K562 (cell line): ENCODE results near the gene RNF20. TPM values are rescaled to one million over a fixed set of nuclear protein-coding genes. Genes with fewer than 3 reads are reported as not detected.

Experiments used
- ATAC-seq: fragments of 200-7000 bp; cut with Tn5 transposase; 3 replicates; pipeline ENCODE4 v1.9.1; 2020; ENCODE audit warnings: moderate library complexity
- BruUV-seq: library from RNA; stranded (reverse); fragments of 400-500 nt; replicated peaks from 2 replicates; lab custom pipeline; 2021; lab: Mats Ljungman, UMichigan
- CTCF ChIA-PET: fragments of 300-600 bp; formaldehyde crosslinking; extraction: SDS; loops from one replicate; lab custom pipeline; 2021; ENCODE audit warnings: low intra/inter-chr PET ratio; lab: Yijun Ruan, JAX
- POLR2A ChIA-PET: fragments of 300-600, 350-650 bp; sonication (Branson Sonifier 250); formaldehyde crosslinking; extraction: SDS; loops from one replicate; lab custom pipeline; 2021; ENCODE audit warnings: antibody characterized with exemption, inconsistent platforms; lab: Yijun Ruan, JAX
- DNase-seq, 4 experiments: peaks; one replicate each; pipeline versions ENCODE4 v3.0.0 to v3.0.0-alpha.2; 2011 to 2018; ENCODE audit warnings: low spot score in 3 of 4, mixed read lengths in 3 of 4; ENCODE audit errors: extremely low read depth in 1 of 4
- FAIRE-seq: peaks from 2 replicates; lab custom pipeline; 2011; peaks lifted over from hg19 to GRCh38; lab: Jason Lieb, UNC
- H2AFZ ChIP-seq: 2 replicates; pipeline ENCODE4 v1.6.0; 2011; ENCODE audit warnings: low read depth, low read length, control low read depth, inconsistent platforms
- H3K27ac ChIP-seq: fragments of 200-600 bp; 3 replicates; pipeline ENCODE4 v1.8.0; 2011; ENCODE audit warnings: low read depth, mild to moderate bottlenecking, control low read depth, inconsistent platforms, low read length, moderate library complexity, mixed read lengths; ENCODE audit errors: extremely low read depth
- H3K27me3 ChIP-seq, 2 experiments: fragments of 300-600 bp in 1 of 2; 2 replicates in 1 of 2; 3 replicates in 1 of 2; pipeline versions ENCODE4 v1.6.0 to v1.8.0; 2011; ENCODE audit warnings: inconsistent platforms in 2 of 2, low read length in 2 of 2, mild to moderate bottlenecking in 1 of 2, mixed read lengths in 1 of 2, moderate library complexity in 1 of 2; ENCODE audit not compliant: control insufficient read depth in 2 of 2, insufficient read depth in 2 of 2
- H3K36me3 ChIP-seq: fragments of 300-600 bp; 3 replicates; pipeline ENCODE4 v1.8.0; 2011; ENCODE audit warnings: mild to moderate bottlenecking, low read length, inconsistent platforms; ENCODE audit not compliant: control insufficient read depth, insufficient read depth
- H3K4me1 ChIP-seq, 2 experiments: fragments of 200-600 bp in 1 of 2; replicated peaks in 1 of 2; 2 replicates in 1 of 2; 3 replicates in 1 of 2; pipeline versions ENCODE4 v1.5.1 to v1.8.0; 2011; ENCODE audit warnings: inconsistent platforms in 2 of 2, low read length in 2 of 2, mild to moderate bottlenecking in 1 of 2, mixed read lengths in 1 of 2, moderate library complexity in 1 of 2; ENCODE audit not compliant: control insufficient read depth in 2 of 2, insufficient read depth in 2 of 2
- H3K4me2 ChIP-seq: 2 replicates; pipeline ENCODE4 v1.6.1; 2011; ENCODE audit warnings: low read length, control low read depth, inconsistent platforms, mixed read lengths; ENCODE audit not compliant: insufficient read depth
- H3K4me3 ChIP-seq: fragments of 200-600 bp; sonication (generic), shearing (Covaris generic); 2 replicates; pipeline ENCODE4 v1.5.1; 2016; ENCODE audit warnings: control low read depth, inconsistent platforms
- H3K79me2 ChIP-seq: fragments of 200-600 bp; 3 replicates; pipeline ENCODE4 v1.8.0; 2011; ENCODE audit warnings: low read length, inconsistent platforms; ENCODE audit not compliant: control insufficient read depth, insufficient read depth
- H3K9ac ChIP-seq, 2 experiments: 2 replicates each; pipeline versions ENCODE4 v1.6.0 to v1.6.1; 2011; ENCODE audit warnings: low read depth in 2 of 2, low read length in 2 of 2, control low read depth in 1 of 2, inconsistent platforms in 1 of 2, mild to moderate bottlenecking in 1 of 2, mixed read lengths in 1 of 2; ENCODE audit not compliant: insufficient read depth in 1 of 2
- H3K9me1 ChIP-seq: one replicate; pipeline ENCODE4 v1.6.0; 2011; ENCODE audit warnings: inconsistent platforms, mild to moderate bottlenecking, low read length, moderate library complexity; ENCODE audit not compliant: control insufficient read depth, insufficient read depth
- H3K9me3 ChIP-seq: replicated peaks from 2 replicates; pipeline ENCODE4 v1.5.1; 2011; ENCODE audit warnings: low read depth, low read length, inconsistent platforms; ENCODE audit not compliant: control insufficient read depth, insufficient read depth
- H4K20me1 ChIP-seq: replicated peaks from 2 replicates; pipeline ENCODE4 v1.6.1; 2011; ENCODE audit warnings: low read length, inconsistent platforms, mixed read lengths; ENCODE audit not compliant: control insufficient read depth, insufficient read depth
- EHMT2 ChIP-seq: fragments of 450-650 bp; IDR thresholded peaks from 2 replicates; pipeline ENCODE4 v1.6.1; 2018; ENCODE audit warnings: antibody characterized with exemption
- KDM1A ChIP-seq, 2 experiments: fragments of 450-650 bp; IDR thresholded peaks; 2 replicates each; pipeline ENCODE4 v1.6.1; 2016; ENCODE audit warnings: mild to moderate bottlenecking in 2 of 2
- MCM3 ChIP-seq: fragments of 450-650 bp; IDR thresholded peaks from 2 replicates; pipeline ENCODE4 v1.6.1; 2016
- MGA ChIP-seq: fragments of 450-650 bp; IDR thresholded peaks from 2 replicates; pipeline ENCODE4 v1.6.1; 2016; ENCODE audit warnings: mild to moderate bottlenecking, moderate library complexity
- NFIX ChIP-seq: fragments of 250-450 bp; sonication (Bioruptor Pico); IDR thresholded peaks from 2 replicates; pipeline ENCODE4 v1.4.0; 2020; ENCODE audit warnings: low read depth, mild to moderate bottlenecking, moderate library complexity
- NR2F6 ChIP-seq: fragments of 450-650 bp; formaldehyde crosslinking; IDR thresholded peaks from 2 replicates; pipeline ENCODE4 v1.4.0; 2020; ENCODE audit warnings: mild to moderate bottlenecking
- STAT5B ChIP-seq: fragments of 250-450 bp; sonication (Bioruptor Pico); IDR thresholded peaks from 2 replicates; pipeline ENCODE4 v1.8.0; 2021; ENCODE audit warnings: mild to moderate bottlenecking, inconsistent platforms
- TCF15 ChIP-seq: fragments of 250-450 bp; sonication (Bioruptor Pico); IDR thresholded peaks from 2 replicates; pipeline ENCODE4 v1.8.0; 2022; ENCODE audit warnings: moderate library complexity, mild to moderate bottlenecking, inconsistent platforms
- ZNF282 ChIP-seq: sonication (generic); formaldehyde crosslinking; IDR thresholded peaks from 2 replicates; pipeline ENCODE4 v1.8.1; 2023; ENCODE audit warnings: missing genetic modification reagents
- ZNF586 ChIP-seq: fragments of 450-650 bp; formaldehyde crosslinking; conservative IDR thresholded peaks from 2 replicates; pipeline ENCODE4 v1.4.0; 2020; ENCODE audit warnings: mild to moderate bottlenecking, moderate library complexity
- in situ Hi-C: fragments of 300-500 bp; cut with MboI; formaldehyde crosslinking; loops from 4 replicates; pipeline ENCODE4 v1.15.0; 2018; ENCODE audit warnings: inconsistent platforms, mixed read lengths
- intact Hi-C: fragments of 100-400 bp; cut with micrococcal nuclease; formaldehyde crosslinking; loops from 2 replicates; pipeline ENCODE4 v1.14.2; 2022
- polyA plus RNA-seq, 8 experiments: library from polyadenylated mRNA; depleted of rRNA in 4 of 8; stranded (reverse) in 5 of 8; unstranded in 3 of 8; fragments of >200 nt; fragmentation: Nextera tagmentation in 2 of 8; fragmentation: Illumina TruSeq in 1 of 8; extraction: Ambion mirVana in 2 of 8; extraction: Trizol in 1 of 8; gene quantifications; 2 replicates each; pipeline versions ENCODE4 v1.2.1 to v1.2.3, GENCODE V29; 2011 to 2014; ENCODE audit warnings: inconsistent platforms in 1 of 8, missing spikeins in 1 of 8
- total RNA-seq, 7 experiments: library from RNA; depleted of rRNA in 6 of 7; stranded (reverse); fragments of >200 nt in 6 of 7; fragmentation: Illumina TruSeq in 2 of 7; extraction: Trizol in 2 of 7; gene quantifications; 2 replicates each; pipeline versions ENCODE4 v1.2.1 to v1.2.3, GENCODE V29; 2011 to 2021; ENCODE audit warnings: low replicate concordance in 1 of 7

Gene RNF20
- total and polyA plus RNA-seq, 9 of the 15 experiments (the other 6 are each of a cell fraction or from before 2014, with no cell fraction given) = 5.5 to 25.0 (median 22.1) TPM

GRCh38 chr9:101530076-101530711, 3.5 kb upstream of the RNF20 start (continued):
- TF ChIP-seq ZNF586 (CRISPR knock-in tag) (no peak), KDM1A (IDR thresholded peaks at IDR 0.05) (no peak)

GRCh38 chr9:101536351-101536750, 2.7 kb downstream of the RNF20 start:
- Histone ChIP-seq H4K20me1 (no peaks in the 10 kb centered on the region), H3K4me1 (peaks cover 0 to 4% of the 10 kb centered on the region in 2 experiments; a peak in 1 of 5 replicates), H3K9me3 (no peaks in the 10 kb centered on the region), H3K9ac (no peak overlapping the region), H3K4me3 (no peak overlapping the region), H3K36me3 (peaks cover 37% of the 10 kb centered on the region; the same call in 2 of the 3 replicates), H3K27me3 (no peaks in the 10 kb centered on the region), H2AFZ (no peak overlapping the region), H3K4me2 (no peak overlapping the region), H3K9me1 (no peaks in the 10 kb centered on the region), H3K27ac (no peak overlapping the region), H3K79me2 (peaks cover 10% of the 10 kb centered on the region)
- CTCF ChIA-PET = no interaction called here
- FAIRE-seq (no peak), ATAC-seq (no peak), DNase-seq (no peak)
- intact Hi-C loops = loop anchor here (10.0 kb wide), 2 partner anchors 202 to 822 kb away; no protein-coding TSS in a partner anchor
- in situ Hi-C loops = loop anchor here (25.0 kb wide), 1 partner anchor 824 kb away; no protein-coding TSS in a partner anchor
- POLR2A ChIA-PET = no interaction called here
- no TSS peak for BruUV-seq
- TF ChIP-seq MGA (no peak), MCM3 (no peak), NFIX (CRISPR knock-in tag) (no peak), ZNF282 (CRISPR knock-in tag) (no peak), NR2F6 (CRISPR knock-in tag) (no peak), STAT5B (CRISPR knock-in tag) (no peak), EHMT2 (no peak), TCF15 (CRISPR knock-in tag) (no peak)
